Esophagus muscularis mucosa (tissue), 3 donors: ENCODE measurements around the gene CSGALNACT2.

Experiments
- CTCF ChIP-seq, 3 experiments: fragments of 200-600 bp in 2 of 3; fragments of 450-650 bp in 1 of 3; sonication (generic) in 2 of 3; IDR thresholded peaks; one replicate each; pipeline ENCODE4 v1.5.1; 2017 to 2019; ENCODE audit warnings: antibody characterized with exemption in 3 of 3, mild to moderate bottlenecking in 2 of 3, moderate library complexity in 1 of 3
- POLR2A ChIP-seq: fragments of 450-650 bp; IDR thresholded peaks from one replicate; pipeline ENCODE4 v1.6.1; 2017; ENCODE audit warnings: antibody characterized with exemption, moderate library complexity, mild to moderate bottlenecking, low read depth

DNA sequence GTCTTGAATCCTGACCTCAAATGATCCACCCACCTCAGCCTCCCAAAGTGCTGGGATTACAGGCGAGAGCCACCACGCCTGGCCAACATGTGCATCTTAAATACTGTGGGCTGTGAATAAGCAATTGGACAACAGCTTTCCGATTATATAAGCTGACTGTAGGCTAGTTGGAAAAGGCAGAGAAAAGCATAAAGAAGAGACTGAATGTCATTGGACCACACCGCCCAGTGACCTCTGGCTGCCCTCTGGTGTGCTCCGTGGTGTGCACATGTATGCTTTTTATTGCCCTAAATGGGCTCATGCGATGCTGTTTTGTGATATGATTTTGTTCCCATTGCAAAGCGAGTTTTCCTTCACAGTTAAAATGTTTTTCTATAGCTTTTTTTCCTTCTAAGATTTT lies 15.4 kb upstream of the CSGALNACT2 start:
- TF ChIP-seq CTCF (IDR thresholded peaks at IDR 0.05): no peak
- no peak for TF ChIP-seq POLR2A
